Measurements from ENCODE around the gene ADAM30.

The ADAM30 gene

DNA sequence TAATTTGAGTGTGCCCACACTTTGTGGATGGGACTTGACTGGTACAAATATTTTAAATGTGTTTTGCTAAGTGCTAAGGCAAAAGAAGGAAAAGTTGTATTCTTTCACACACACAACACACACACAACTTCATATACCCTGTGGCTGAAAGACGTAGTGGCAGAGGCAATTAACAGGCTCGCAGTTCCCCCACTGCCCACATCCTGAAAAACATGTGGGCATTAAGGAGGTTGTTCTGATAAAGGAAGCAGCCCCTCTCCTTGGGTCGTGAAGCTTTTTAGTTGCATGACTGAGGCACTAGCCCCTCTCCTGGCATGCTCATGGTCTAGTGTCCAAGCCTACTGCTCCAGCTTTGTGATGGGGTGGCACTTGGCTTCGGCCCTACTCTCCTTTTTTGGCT, 14.3 kb upstream of the ADAM30 start:
- H3K4me1 ChIP-seq (ENCODE audit: control insufficient read depth, insufficient read depth, low read length) = peaks cover 9% of the 10 kb centered on the region
- peaks cover 6% of the 10 kb centered on the region for H3K36me3 ChIP-seq (ENCODE audit: control insufficient read depth, insufficient read depth, low read length)
- H3K27me3 ChIP-seq (ENCODE audit: control insufficient read depth, insufficient read depth, low read length, poor library complexity, severe bottlenecking) = no peaks in the 10 kb centered on the region
- H3K9me3 ChIP-seq (ENCODE audit: control insufficient read depth, low read length) = no peaks in the 10 kb centered on the region
- 81 to 84% methylated on average over 4 of the region's 4 CpGs for WGBS, 2 experiments
- H3K4me3 ChIP-seq (ENCODE audit: insufficient read depth, low read depth, low read length) = no peak overlapping the region
- H3K27ac ChIP-seq (ENCODE audit: insufficient read depth, low read depth, low read length, poor library complexity, severe bottlenecking) = no peak overlapping the region

DNA sequence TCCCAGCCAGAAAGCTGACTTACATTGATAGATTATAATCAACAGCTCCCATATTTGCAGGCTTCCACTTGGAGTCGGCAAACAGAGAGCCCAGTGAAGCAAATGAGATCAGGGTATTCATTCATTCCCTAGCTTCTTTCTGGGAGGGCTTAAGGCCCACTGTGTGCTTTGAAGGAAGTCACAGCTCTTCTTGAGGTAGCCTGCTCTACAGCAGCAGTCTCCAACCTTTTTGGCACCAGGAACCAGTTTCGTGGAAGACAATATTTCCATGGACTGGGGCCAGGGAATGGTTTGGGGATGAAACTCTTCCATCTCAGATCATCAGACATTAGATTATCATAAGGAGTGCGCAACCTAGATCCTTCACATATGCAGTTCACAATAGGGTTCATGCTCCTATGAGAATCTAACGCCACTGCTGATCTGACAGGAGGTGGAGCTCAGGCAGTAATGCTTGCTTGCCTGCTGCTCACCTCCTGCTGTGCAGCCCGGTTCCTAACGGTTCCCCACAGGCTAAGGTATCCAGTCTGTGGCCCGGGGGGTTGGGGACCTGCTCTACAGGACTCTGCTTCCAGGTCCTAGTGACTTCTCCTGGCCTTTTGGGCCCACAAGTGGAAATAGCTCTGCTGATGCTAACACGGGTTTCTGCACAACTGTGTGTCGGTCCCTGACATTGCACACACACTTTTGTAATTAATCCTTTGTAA, 13.7 kb upstream of the ADAM30 start:
- Histone ChIP-seq H3K27me3 (ENCODE audit: control insufficient read depth, insufficient read depth, low read length, poor library complexity, severe bottlenecking) (no peaks in the 10 kb centered on the region), H3K36me3 (ENCODE audit: control insufficient read depth, insufficient read depth, low read length) (peaks cover under 1% of the 10 kb centered on the region), H3K27ac (ENCODE audit: insufficient read depth, low read depth, low read length, poor library complexity, severe bottlenecking) (no peak overlapping the region), H3K9me3 (ENCODE audit: control insufficient read depth, low read length) (no peaks in the 10 kb centered on the region), H3K4me3 (ENCODE audit: insufficient read depth, low read depth, low read length) (no peak overlapping the region), H3K4me1 (ENCODE audit: control insufficient read depth, insufficient read depth, low read length) (peaks cover 9% of the 10 kb centered on the region)
- WGBS, 2 experiments = 64% methylated on average over 9 of the region's 9 CpGs

DNA sequence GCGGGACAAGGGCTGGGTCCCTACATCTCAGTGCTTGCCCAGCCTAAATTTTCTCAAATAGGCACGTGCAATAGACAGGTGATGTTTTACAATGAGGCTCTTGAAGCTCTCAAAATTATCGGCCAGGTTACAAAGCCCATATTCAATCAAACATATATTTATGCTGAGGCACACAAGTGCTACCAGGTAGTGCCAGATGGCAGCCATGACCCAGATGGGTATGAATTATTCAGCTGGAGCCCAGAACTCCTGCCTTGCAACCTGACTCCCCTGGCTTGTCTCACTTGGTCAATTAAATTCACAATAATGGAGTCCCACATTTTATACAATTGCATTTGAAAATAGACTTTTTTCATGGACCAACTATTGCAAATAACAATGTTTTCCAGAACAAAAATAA, 12.3 kb upstream of the ADAM30 start:
- Histone ChIP-seq H3K9me3 (ENCODE audit: control insufficient read depth, low read length) (no peaks in the 10 kb centered on the region), H3K27ac (ENCODE audit: insufficient read depth, low read depth, low read length, poor library complexity, severe bottlenecking) (no peak overlapping the region), H3K4me3 (ENCODE audit: insufficient read depth, low read depth, low read length) (no peak overlapping the region), H3K4me1 (ENCODE audit: control insufficient read depth, insufficient read depth, low read length) (peaks cover 9% of the 10 kb centered on the region), H3K27me3 (ENCODE audit: control insufficient read depth, insufficient read depth, low read length, poor library complexity, severe bottlenecking) (no peaks in the 10 kb centered on the region), H3K36me3 (ENCODE audit: control insufficient read depth, insufficient read depth, low read length) (no peaks in the 10 kb centered on the region)
- WGBS, 2 experiments = 92 to 97% methylated on average over 3 of the region's 3 CpGs

DNA sequence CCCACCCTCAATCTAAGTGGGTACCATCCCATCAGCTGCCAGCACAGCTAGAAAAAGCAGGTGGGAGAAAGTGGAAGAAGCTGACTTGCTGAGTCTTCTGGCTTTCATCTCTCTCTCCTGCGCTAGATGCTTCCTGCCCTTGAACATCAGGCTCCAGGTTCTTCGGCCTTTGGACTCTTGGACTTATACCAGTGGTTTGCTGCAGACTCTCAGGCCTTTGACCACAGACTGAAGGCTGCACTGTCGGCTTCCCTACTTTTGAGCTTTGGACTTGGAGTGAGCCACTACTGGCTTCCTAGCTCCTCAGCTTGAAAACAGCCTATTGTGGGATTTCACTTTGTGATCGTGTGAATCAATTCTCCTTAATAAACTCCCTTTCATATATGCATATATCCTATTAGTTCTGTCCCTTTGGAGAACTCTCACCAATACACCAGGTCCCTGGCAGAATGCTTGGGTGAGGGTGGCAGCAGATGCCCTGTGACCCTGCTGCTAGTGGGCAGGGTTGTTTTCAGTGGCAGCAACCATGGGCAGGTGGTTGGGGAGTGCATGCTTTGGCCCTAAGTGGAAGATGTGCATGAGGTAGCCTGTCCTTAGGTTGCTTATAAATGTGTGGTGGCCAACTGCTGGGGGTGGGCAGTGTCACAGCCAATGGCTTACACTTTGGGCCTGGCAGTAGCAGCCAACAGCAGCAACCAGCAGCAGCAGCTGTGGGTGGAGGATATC, 10.8 kb upstream of the ADAM30 start:
- Histone ChIP-seq H3K4me1 (ENCODE audit: control insufficient read depth, insufficient read depth, low read length) (peaks cover 9% of the 10 kb centered on the region), H3K27ac (ENCODE audit: insufficient read depth, low read depth, low read length, poor library complexity, severe bottlenecking) (no peak overlapping the region), H3K4me3 (ENCODE audit: insufficient read depth, low read depth, low read length) (no peak overlapping the region), H3K36me3 (ENCODE audit: control insufficient read depth, insufficient read depth, low read length) (no peaks in the 10 kb centered on the region), H3K27me3 (ENCODE audit: control insufficient read depth, insufficient read depth, low read length, poor library complexity, severe bottlenecking) (no peaks in the 10 kb centered on the region), H3K9me3 (ENCODE audit: control insufficient read depth, low read length) (no peaks in the 10 kb centered on the region)
- WGBS, 2 experiments = 91 to 92% methylated on average over 4 of the region's 4 CpGs

DNA sequence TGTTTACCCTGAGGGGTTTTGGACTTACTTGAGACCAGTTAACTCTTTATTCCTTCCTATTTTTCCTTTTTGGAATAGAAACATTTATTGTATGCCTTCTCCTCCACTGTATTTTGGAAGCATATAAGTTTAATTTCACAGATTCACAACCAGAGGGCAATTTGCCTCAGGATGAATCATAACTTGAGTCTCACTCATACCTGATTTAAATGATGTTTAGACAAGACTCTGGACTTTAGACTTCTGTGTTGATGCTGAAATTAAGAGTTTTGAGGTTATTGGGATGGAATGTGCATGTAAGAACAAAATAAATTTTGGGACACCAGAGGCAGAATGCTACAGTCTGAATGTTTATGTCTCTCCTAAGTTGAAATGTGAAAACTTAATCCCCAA, 7.1 kb upstream of the ADAM30 start:
- Histone ChIP-seq H3K4me3 (ENCODE audit: insufficient read depth, low read depth, low read length) (no peak overlapping the region), H3K36me3 (ENCODE audit: control insufficient read depth, insufficient read depth, low read length) (no peaks in the 10 kb centered on the region), H3K27me3 (ENCODE audit: control insufficient read depth, insufficient read depth, low read length, poor library complexity, severe bottlenecking) (no peaks in the 10 kb centered on the region), H3K27ac (ENCODE audit: insufficient read depth, low read depth, low read length, poor library complexity, severe bottlenecking) (no peak overlapping the region), H3K9me3 (ENCODE audit: control insufficient read depth, low read length) (no peaks in the 10 kb centered on the region), H3K4me1 (ENCODE audit: control insufficient read depth, insufficient read depth, low read length) (no peaks in the 10 kb centered on the region)

DNA sequence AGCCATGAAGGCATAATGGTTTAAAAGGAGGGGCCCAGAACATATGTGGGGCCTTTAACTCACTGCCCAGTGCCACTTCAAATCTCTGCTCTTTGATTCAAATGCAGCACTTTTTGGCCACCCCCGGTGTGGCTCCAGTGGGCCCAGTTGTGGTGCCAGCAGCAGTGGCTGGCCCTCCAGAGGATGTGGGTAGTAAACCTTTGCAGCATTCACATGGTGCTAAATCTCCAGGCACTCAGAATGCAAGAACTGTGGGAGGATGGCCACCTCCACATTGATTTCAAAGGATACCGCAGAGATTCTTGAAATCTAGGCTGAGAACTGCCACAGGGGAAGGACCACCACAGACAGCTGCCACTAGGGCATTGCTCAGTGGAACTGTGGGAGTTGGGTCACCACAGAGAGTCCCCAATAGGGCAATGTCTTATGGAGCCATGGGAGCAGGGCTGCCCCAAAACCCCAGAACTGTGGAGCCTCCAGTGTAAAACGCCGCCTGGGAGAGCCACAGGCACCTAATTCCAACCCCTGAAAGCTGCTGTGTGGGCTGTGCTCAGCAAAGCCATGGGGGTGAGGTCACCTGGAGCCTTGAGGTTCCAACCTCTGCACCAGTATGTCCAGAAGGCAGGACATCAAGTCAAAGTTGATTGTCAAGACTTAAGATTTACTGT, 6.6 kb upstream of the ADAM30 start:
- no peak overlapping the region for H3K27ac ChIP-seq (ENCODE audit: insufficient read depth, low read depth, low read length, poor library complexity, severe bottlenecking)
- WGBS, 2 experiments = 96 to 97% methylated on average over 4 of the region's 4 CpGs
- no peak overlapping the region for H3K4me3 ChIP-seq (ENCODE audit: insufficient read depth, low read depth, low read length)
- no peaks in the 10 kb centered on the region for H3K4me1 ChIP-seq (ENCODE audit: control insufficient read depth, insufficient read depth, low read length)
- H3K36me3 ChIP-seq (ENCODE audit: control insufficient read depth, insufficient read depth, low read length) = no peaks in the 10 kb centered on the region
- no peaks in the 10 kb centered on the region for H3K27me3 ChIP-seq (ENCODE audit: control insufficient read depth, insufficient read depth, low read length, poor library complexity, severe bottlenecking)
- H3K9me3 ChIP-seq (ENCODE audit: control insufficient read depth, low read length) = no peaks in the 10 kb centered on the region

DNA sequence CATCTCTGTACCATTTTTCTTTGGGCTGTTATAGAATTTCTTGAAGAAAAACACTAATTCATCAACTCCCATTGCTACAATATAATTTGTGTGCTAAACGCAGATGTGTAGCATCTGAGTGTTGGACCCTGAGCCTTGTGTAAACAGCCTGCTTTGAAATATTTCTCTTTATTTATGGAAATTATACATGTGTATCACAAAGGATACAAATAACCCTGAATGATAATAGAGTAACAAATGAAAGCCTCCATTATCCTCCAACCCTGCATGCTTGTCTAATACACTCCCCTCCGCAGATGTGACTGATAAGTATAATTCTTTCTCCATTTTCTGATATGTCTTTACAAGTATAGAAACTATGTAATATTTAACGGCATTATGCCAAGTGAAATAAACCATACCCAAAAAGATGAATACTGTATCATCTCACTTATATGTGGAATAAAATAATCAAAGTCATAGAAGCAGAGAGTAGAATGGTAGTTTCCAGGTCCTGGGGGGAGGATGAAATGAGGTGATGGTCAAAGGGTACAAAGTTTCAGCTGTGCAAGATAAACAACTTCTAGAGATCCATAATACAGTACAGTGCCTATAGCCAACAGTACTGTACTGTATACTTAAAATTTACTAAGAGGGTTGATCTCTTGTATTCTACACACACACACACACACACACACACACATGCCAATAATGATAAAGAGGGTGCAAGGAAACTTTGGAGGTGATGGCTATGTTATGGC, 2.8 kb upstream of the ADAM30 start:
- Histone ChIP-seq H3K4me1 (ENCODE audit: control insufficient read depth, insufficient read depth, low read length) (no peaks in the 10 kb centered on the region), H3K27ac (ENCODE audit: insufficient read depth, low read depth, low read length, poor library complexity, severe bottlenecking) (no peak overlapping the region), H3K9me3 (ENCODE audit: control insufficient read depth, low read length) (no peaks in the 10 kb centered on the region), H3K36me3 (ENCODE audit: control insufficient read depth, insufficient read depth, low read length) (no peaks in the 10 kb centered on the region), H3K4me3 (ENCODE audit: insufficient read depth, low read depth, low read length) (no peak overlapping the region), H3K27me3 (ENCODE audit: control insufficient read depth, insufficient read depth, low read length, poor library complexity, severe bottlenecking) (no peaks in the 10 kb centered on the region)
- WGBS, 2 experiments = 100% methylated on average over 1 of the region's 3 CpGs; no CpG with 5 or more reads in 1 of the 2 experiments

DNA sequence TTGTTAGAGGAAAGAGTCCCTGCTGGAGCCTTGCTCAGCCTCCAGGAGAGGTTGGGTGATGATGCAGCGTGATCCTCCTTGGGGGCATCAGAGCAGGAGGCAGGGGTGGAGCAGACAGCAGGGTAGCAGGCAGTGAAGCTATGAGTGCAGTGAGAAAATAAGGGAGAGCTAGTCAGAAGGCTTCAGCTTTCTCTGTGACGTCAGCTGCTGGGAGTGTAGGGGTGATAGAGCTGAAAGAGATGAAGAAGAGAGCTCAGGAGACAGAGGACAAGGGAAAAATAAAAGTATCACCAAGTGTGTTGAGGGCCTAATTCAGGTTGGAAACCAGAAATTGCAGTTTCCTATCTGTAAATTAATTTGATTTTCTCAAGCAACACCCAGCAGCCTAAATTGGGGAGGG, 2.2 kb upstream of the ADAM30 start:
- WGBS, 2 experiments = 72 to 77% methylated on average over 2 of the region's 2 CpGs
- Histone ChIP-seq H3K9me3 (ENCODE audit: control insufficient read depth, low read length) (no peaks in the 10 kb centered on the region), H3K36me3 (ENCODE audit: control insufficient read depth, insufficient read depth, low read length) (no peaks in the 10 kb centered on the region), H3K4me3 (ENCODE audit: insufficient read depth, low read depth, low read length) (no peak overlapping the region), H3K27ac (ENCODE audit: insufficient read depth, low read depth, low read length, poor library complexity, severe bottlenecking) (no peak overlapping the region), H3K27me3 (ENCODE audit: control insufficient read depth, insufficient read depth, low read length, poor library complexity, severe bottlenecking) (no peaks in the 10 kb centered on the region), H3K4me1 (ENCODE audit: control insufficient read depth, insufficient read depth, low read length) (no peaks in the 10 kb centered on the region)

DNA sequence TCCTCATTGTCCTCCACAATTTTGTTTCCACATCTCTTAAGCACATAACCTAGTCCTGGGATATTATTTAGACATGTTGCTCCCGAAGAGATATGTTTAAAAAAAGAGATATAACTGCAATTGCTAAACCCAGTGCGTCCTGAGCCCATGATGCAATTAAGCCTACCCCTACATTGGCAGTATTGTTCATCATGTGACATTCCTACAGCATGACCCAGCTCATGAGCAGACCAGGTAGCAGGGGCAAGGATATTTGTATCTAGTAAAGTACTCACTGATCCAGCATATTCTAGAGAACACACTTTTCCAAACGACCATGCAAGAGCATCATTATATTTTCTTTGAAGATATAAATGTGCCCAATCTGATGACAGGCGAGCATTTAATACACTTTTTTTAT, 1.2 kb downstream of the ADAM30 start:
- no peaks in the 10 kb centered on the region for H3K27me3 ChIP-seq (ENCODE audit: control insufficient read depth, insufficient read depth, low read length, poor library complexity, severe bottlenecking)
- no peak overlapping the region for H3K4me3 ChIP-seq (ENCODE audit: insufficient read depth, low read depth, low read length)
- no peaks in the 10 kb centered on the region for H3K9me3 ChIP-seq (ENCODE audit: control insufficient read depth, low read length)
- no peaks in the 10 kb centered on the region for H3K36me3 ChIP-seq (ENCODE audit: control insufficient read depth, insufficient read depth, low read length)
- H3K4me1 ChIP-seq (ENCODE audit: control insufficient read depth, insufficient read depth, low read length) = no peaks in the 10 kb centered on the region
- WGBS, 2 experiments = 75 to 90% methylated on average over 4 of the region's 4 CpGs
- H3K27ac ChIP-seq (ENCODE audit: insufficient read depth, low read depth, low read length, poor library complexity, severe bottlenecking) = no peak overlapping the region

Measured in ectodermal cell (in vitro differentiated cells).